ENCODE measurements around the gene NUP210L.

- no peak for TF ChIP-seq CTCF (conservative IDR thresholded peaks at IDR 0.05)
- no peak for TF ChIP-seq EZH2 (IDR thresholded peaks at IDR 0.05; ENCODE audit: low read depth)
These were observed 79.1 kb downstream of the NUP210L start for GRCh38 chr1:154075746-154076145.
